H1 (cell line): Measurements from ENCODE around the gene CNDP1. TPM values are rescaled to one million over a fixed set of nuclear protein-coding genes. Genes with fewer than 3 reads are reported as not detected.

Experiments
- FOSL1 ChIP-seq: IDR thresholded peaks from 2 replicates; pipeline ENCODE4 v1.6.1; 2011; ENCODE audit warnings: mild to moderate bottlenecking, low read depth, low read length, moderate library complexity; ENCODE audit not compliant: insufficient read depth
- MAFK ChIP-seq: IDR thresholded peaks from 2 replicates; pipeline ENCODE4 v1.6.1; 2012; ENCODE audit warnings: low read depth, mild to moderate bottlenecking, improper control_type of control experiment, low read length
- NRF1 ChIP-seq: IDR thresholded peaks from 2 replicates; pipeline ENCODE4 v1.6.1; 2011; ENCODE audit warnings: mild to moderate bottlenecking, low read depth, low read length, improper control_type of control experiment
- POU5F1 ChIP-seq: IDR thresholded peaks from 2 replicates; pipeline ENCODE4 v1.6.1; 2011; ENCODE audit warnings: low read depth, mild to moderate bottlenecking, low read length, moderate library complexity
- RXRA ChIP-seq: IDR thresholded peaks from 2 replicates; pipeline ENCODE4 v1.6.1; 2011; ENCODE audit warnings: low read depth, mild to moderate bottlenecking, low read length, moderate library complexity; ENCODE audit not compliant: insufficient read depth
- SIRT6 ChIP-seq: IDR thresholded peaks from one replicate; pipeline ENCODE4 v1.7.1; 2012; ENCODE audit warnings: low read length, inconsistent platforms
- SRF ChIP-seq: IDR thresholded peaks from 2 replicates; pipeline ENCODE4 v1.6.1; 2011; ENCODE audit warnings: mild to moderate bottlenecking, low read depth, low read length, moderate library complexity
- YY1 ChIP-seq: IDR thresholded peaks from 2 replicates; pipeline ENCODE4 v1.6.1; 2011; ENCODE audit warnings: low read depth, mild to moderate bottlenecking, low read length
- polyA plus RNA-seq, 7 experiments: library from polyadenylated mRNA; depleted of rRNA in 3 of 7; stranded (reverse) in 5 of 7; unstranded in 2 of 7; fragments of >200 nt in 5 of 7; fragments of 200-250 nt in 2 of 7; gene quantifications; 1 replicate in 5 of 7; 2 replicates in 1 of 7; 4 replicates in 1 of 7; pipeline versions ENCODE4 v1.2.1 to v1.2.3, GENCODE V29; 2011 to 2013; ENCODE audit warnings: missing spikeins in 2 of 7, mixed read lengths in 2 of 7
- total RNA-seq: library from RNA; stranded (reverse); fragmentation: NEBNext Ultra II Directional; extraction: Animal tissue kit (Norgen Biotek cat#: 25700); gene quantifications from 2 replicates; pipeline ENCODE4 v1.2.1, GENCODE V29; 2021

The CNDP1 gene
- total and polyA plus RNA-seq, 2 of the 8 experiments (the other 6 are each of a cell fraction or from before 2014, with no cell fraction given) = 0.09 TPM; not detected in 1

GRCh38 chr18:74597034-74597661, 62.8 kb downstream of the CNDP1 start (continued):
- TF ChIP-seq SIRT6 (no peak), SRF (no peak), RXRA (no peak), MAFK (no peak), YY1 (no peak), NRF1 (no peak), POU5F1 (no peak), FOSL1 (no peak)
